A172 (cell line): Measurements from ENCODE around the gene ADAM30. TPM values are rescaled to one million over a fixed set of nuclear protein-coding genes. Genes with fewer than 3 reads are reported as not detected.

Source experiments
- DNase-seq: peaks from one replicate; pipeline ENCODE4 v3.0.0-alpha.2; 2015; ENCODE audit warnings: low spot score
- total RNA-seq: library from RNA; depleted of rRNA; stranded (reverse); fragments of >200 nt; shearing (Covaris generic); gene quantifications from 2 replicates; pipeline ENCODE4 v1.2.3, GENCODE V29; 2014

The ADAM30 gene
- total RNA-seq, 1 experiment from 2014 or later, result not detected

- DNase-seq, result no peak
Observed at GRCh38 chr1:119908661-119909060, 12.3 kb upstream of the ADAM30 start.

GRCh38 chr1:119906927-119907652, 10.8 kb upstream of the ADAM30 start:
- DNase-seq, result no peak

GRCh38 chr1:119903443-119903835, 7.1 kb upstream of the ADAM30 start:
- no peak for DNase-seq

- no peak for DNase-seq
Observed at GRCh38 chr1:119902775-119903442, 6.6 kb upstream of the ADAM30 start.

- no peak for DNase-seq
Observed at GRCh38 chr1:119898981-119899720, 2.8 kb upstream of the ADAM30 start.

- no peak for DNase-seq
Observed at GRCh38 chr1:119898530-119898929, 2.2 kb upstream of the ADAM30 start.

- no peak for DNase-seq
Observed at GRCh38 chr1:119895102-119895501, 1.2 kb downstream of the ADAM30 start.

- DNase-seq, result no peak
Observed at GRCh38 chr1:119893827-119894700, 2.3 kb downstream of the ADAM30 start.

- DNase-seq, result no peak
Observed at GRCh38 chr1:119893238-119893791, 3.0 kb downstream of the ADAM30 start.

- DNase-seq, result no peak
Observed at GRCh38 chr1:119891386-119891785, 4.9 kb downstream of the ADAM30 start.

- DNase-seq, result no peak
Observed at GRCh38 chr1:119888476-119888875, 7.8 kb downstream of the ADAM30 start.

- no peak for DNase-seq
Observed at GRCh38 chr1:119887427-119887826, 8.9 kb downstream of the ADAM30 start.

GRCh38 chr1:119885903-119886783, 10.2 kb downstream of the ADAM30 start:
- DNase-seq, result peak; percentile 50

GRCh38 chr1:119884711-119885110, 11.6 kb downstream of the ADAM30 start:
- DNase-seq, result no peak

- DNase-seq, result no peak
Observed at GRCh38 chr1:119883826-119884225, 12.5 kb downstream of the ADAM30 start.

GRCh38 chr1:119882132-119883049, 13.9 kb downstream of the ADAM30 start:
- no peak for DNase-seq

- no peak for DNase-seq
Observed at GRCh38 chr1:119879510-119880434, 16.5 kb downstream of the ADAM30 start.

GRCh38 chr1:119878171-119878570, 18.1 kb downstream of the ADAM30 start:
- no peak for DNase-seq
